HG03139 (cell line): Measurements from ENCODE around the gene MYO1A.

Experiments
- ATAC-seq: cut with Tn5 transposase; IDR thresholded peaks from one replicate; pipeline ENCODE4 v1.9.1; 2021; ENCODE audit not compliant: unreplicated experiment

The MYO1A gene

GRCh38 chr12:57049890-57050289 is at the start of gene MYO1A:
Gene MYO1A, minus strand, starts transcription at chr12:57050129. Its CDS starts 1,806 bp downstream, at chr12:57048323.
- no peak for ATAC-seq

GRCh38 chr12:57099047-57099714 is 49.3 kb upstream of the MYO1A start:
- no peak for ATAC-seq

DNA sequence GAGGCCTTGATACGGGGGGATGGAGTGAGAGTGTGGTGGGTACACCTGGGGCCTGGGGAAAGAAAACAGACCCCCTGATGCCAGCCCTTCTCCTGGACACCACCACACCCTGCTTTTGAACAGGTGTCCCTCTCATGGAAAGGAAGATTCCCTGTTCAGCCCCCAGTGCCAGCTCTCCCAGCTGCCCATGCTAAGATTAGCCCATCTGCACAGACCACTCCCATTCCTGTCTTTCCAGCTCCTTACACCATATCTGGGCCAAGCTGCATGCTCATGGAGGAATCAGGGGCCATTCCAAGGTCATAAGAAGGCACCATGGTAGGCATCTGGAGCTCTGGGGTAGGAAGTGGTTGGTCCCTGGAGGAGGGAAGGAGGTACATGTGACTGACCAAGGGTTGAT is 48.6 kb upstream of the MYO1A start:
- no peak for ATAC-seq

DNA sequence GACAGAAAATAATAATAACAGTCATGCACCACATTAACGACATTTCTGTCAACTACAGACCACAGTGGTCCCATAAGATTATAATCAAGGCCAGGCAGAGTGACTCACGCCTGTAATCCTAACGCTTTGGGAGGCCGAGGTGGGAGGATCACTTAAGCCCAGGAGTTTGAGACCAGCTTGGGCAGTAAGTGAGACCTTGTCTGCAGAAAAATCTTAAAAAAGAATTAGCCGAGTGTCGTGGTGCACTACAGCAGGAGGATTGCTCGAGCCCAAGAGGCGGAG is 47.6 kb upstream of the MYO1A start:
- no peak for ATAC-seq

- ATAC-seq: no peak
These were observed 47.0 kb upstream of the MYO1A start for GRCh38 chr12:57096748-57097553.

- ATAC-seq: no peak
These were observed 46.2 kb upstream of the MYO1A start for GRCh38 chr12:57096099-57096572.

GRCh38 chr12:57095440-57095839 is 45.5 kb upstream of the MYO1A start:
- ATAC-seq: no peak

GRCh38 chr12:57094208-57095160 is 44.6 kb upstream of the MYO1A start:
- ATAC-seq: no peak

GRCh38 chr12:57093415-57094207 is 43.7 kb upstream of the MYO1A start:
- ATAC-seq: no peak

DNA sequence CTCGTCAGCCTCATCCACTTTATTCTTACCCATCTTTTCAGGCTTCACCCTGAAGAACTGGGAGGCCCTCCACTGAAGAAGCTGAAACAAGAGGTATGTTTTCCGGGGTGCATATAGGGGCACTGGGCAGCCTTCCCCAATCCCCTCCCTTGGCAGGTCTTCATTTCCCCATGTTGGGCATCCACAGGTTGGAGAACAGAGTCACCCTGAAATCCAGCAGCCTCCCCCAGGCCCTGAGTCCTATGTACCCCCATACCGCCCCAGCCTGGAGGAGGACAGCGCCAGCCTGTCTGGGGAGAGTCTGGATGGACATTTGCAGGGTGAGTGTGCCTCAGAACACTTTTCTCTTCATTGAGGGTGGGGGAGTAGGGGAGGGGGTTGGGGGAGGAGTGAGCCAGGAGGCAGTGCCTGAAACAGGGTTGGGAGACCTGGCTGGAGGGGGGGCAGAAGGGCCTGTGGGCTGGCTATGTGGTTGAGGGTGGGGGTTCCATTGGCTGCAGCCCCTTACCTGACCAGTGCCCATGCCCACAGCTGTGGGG is 43.0 kb upstream of the MYO1A start:
- ATAC-seq: no peak

GRCh38 chr12:57092529-57092862 is 42.6 kb upstream of the MYO1A start:
- no peak for ATAC-seq

GRCh38 chr12:57091638-57092528 is 42.0 kb upstream of the MYO1A start:
- no peak for ATAC-seq

DNA sequence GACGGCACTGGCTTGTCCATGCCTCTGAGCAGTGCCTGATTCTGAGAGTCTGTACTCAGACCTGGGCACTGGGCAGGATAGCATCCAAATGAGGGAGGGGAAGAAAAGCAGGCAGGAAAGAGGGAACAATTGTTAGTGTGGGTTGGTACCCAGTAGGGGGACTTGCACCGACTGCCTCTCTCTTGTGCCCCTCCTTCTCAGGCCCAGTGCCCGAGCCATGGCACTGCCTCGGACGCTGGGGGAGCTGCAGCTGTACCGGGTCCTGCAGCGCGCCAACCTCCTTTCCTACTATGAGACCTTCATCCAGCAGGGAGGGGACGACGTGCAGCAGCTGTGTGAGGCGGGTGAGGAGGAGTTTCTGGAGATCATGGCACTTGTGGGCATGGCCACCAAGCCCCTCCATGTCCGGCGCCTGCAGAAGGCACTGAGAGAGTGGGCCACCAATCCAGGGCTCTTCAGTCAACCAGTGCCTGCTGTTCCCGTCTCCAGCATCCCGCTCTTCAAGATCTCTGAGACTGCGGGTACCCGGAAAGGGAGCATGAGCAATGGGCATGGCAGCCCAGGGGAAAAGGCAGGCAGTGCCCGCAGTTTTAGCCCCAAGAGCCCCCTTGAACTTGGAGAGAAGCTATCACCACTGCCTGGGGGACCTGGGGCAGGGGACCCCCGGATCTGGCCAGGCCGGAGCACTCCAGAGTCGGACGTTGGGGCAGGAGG is 41.2 kb upstream of the MYO1A start:
- ATAC-seq: no peak

DNA sequence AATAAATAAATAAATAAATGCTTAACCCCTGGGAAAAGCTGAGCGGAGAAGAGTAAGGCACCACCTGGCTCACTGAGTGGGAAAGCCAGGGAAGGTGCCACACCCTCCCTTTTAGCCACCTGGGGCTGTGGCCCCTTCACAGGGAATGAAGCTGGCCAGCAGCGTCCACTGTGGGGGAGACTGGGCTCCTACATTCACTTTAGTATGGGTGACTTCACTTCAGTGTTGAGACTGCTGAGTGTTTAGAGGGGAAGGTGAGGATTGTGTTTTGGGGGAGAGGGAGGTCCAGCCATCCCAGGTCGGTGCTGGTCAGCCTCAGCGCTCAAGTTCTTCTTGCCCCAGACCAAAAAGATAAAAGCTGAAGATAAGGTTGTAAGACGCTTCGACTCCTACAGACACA is 40.6 kb upstream of the MYO1A start:
- no peak for ATAC-seq

DNA sequence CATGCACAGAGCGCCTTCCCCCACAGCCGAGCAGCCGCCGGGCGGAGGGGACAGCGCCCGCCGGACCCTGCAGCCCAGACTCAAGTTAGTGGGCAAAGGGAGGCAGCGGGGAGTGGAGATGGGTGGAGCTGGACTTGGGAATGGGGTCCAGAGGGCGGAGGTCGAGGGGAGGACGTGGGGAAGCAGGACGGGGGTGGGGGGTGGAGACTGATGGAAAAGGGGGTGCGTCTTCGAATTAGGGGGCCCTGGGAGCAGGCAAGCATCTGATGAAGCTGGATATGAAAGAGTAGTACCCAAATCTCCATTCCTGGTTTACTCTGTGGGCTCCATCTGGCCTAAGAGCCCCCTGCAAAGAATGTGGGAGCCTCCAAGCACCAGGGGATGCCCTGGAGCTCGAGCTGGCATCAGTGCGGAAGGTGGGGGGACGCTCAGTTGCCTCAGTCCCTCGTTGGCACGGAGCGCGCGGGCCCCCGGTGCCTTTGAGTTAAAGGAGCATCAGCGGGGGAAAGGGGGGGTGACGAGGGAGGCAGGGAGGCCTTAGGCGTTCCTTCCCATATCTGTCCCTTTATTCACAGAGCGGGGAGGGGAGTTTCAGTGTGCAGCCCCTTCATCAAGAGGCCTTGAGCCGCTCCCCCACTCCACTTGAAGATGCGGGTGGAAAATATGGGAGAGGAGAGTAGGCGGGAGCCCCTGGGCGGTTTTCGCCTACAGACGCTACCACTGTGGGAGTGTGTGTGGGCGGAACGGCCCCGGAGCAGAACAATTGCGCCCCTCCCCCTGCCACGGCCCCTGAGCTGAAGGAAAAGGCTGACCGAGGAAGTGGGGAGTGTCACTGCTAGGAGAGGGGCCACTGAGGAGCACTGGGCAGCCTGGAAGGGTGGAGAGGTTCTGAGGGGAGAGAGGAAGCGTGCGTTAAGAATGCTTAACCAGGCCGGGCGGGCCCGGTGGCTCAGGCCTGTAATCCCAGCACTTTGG is 39.6 kb upstream of the MYO1A start:
- ATAC-seq: no peak

DNA sequence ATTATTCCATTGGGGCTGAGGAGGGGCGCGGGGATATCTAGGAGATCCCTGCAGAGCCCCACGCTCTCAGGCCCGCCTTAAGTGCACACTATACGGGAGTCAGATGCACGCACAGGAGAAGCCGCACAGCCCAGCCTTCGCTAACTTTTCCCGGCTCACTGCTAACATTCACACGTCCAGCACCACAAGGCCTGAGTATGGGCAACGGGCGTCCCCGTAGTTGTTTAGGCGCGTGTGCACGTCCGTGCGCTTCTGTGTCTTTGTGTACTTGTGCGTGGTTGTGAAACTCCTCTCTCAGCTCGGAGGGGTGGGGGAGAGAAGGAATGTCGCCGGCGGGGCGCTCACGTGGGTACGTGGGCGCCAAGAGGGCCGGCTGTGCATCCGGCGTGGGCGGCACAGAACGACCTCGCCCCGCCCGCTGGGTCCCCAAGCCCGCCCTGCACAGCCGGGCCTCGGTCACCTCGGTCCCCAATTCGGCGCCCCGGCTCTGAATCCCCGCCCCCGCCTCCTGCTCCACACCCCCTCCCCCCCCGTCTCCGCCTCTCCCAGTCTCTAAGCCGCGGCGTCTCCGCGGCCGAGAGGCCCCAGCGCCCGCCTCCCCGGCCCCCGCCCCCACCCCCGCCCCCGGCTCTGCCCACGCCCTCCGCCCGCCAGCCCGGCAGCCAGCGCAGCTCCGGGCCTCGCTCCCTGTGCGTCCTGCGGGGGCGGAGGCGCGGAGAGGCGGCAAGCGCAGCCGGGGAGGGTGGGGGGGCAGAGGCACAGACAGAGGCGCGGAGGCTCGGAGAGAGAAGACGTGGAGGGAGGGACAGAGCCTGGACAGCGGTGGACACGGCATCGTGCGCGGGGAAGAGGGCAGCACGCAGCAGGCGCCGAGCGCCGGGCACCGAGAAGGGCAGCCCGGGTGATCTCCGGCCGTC is 38.7 kb upstream of the MYO1A start, which contains the start of gene NAB2:
NAB2 (plus strand) TSS at position 761 of the 917 bp plus-strand sequence. CDS start 158 bp downstream, outside the sequence.
- ATAC-seq: peak; percentile 47
